WTC11 (cell line): ENCODE results near the gene SCNM1. TPM values are rescaled to one million over a fixed set of nuclear protein-coding genes. Genes with fewer than 3 reads are reported as not detected.
"Not testable (repeated sequence)": the region's sequence is repeated elsewhere in the genome, so short reads cannot be mapped to it uniquely, and the experiment has no call there.

ENCODE experiments used
- ATAC-seq: fragments of 200-7000 bp; cut with Tn5 transposase; 2 replicates; pipeline ENCODE4 v1.10.0; 2021; ENCODE audit warnings: mild to moderate bottlenecking, moderate library complexity
- CTCF ChIA-PET: fragments of 300-600 bp; sonication (Branson Sonifier 250); formaldehyde crosslinking; loops from one replicate; lab custom pipeline; 2021; ENCODE audit warnings: antibody characterized with exemption; lab: Charles Lee
- POLR2A ChIA-PET: fragments of 350-600 bp; sonication (Branson Sonifier 250); formaldehyde crosslinking; loops from one replicate; lab custom pipeline; 2021; ENCODE audit warnings: antibody characterized with exemption; lab: Charles Lee
- DNase-seq: peaks from one replicate; pipeline ENCODE4 v3.0.0; 2021; ENCODE audit warnings: low spot score
- H3K27ac Mint-ChIP-seq: 2 replicates; pipeline ENCODE4 v1.8.0; 2021; ENCODE audit warnings: mixed read lengths
- H3K27me3 Mint-ChIP-seq: 2 replicates; pipeline ENCODE4 v1.8.0; 2021; ENCODE audit warnings: low read depth, mild to moderate bottlenecking, moderate library complexity, mixed read lengths
- H3K36me3 Mint-ChIP-seq: 2 replicates; pipeline ENCODE4 v1.8.0; 2021; ENCODE audit warnings: mixed read lengths
- H3K4me1 Mint-ChIP-seq: 2 replicates; pipeline ENCODE4 v1.8.0; 2022; ENCODE audit warnings: mixed read lengths
- H3K4me3 Mint-ChIP-seq: 2 replicates; pipeline ENCODE4 v1.8.0; 2021; ENCODE audit warnings: mild to moderate bottlenecking, moderate library complexity, mixed read lengths
- H3K9me3 Mint-ChIP-seq: 2 replicates; pipeline ENCODE4 v1.8.0; 2021; ENCODE audit warnings: mixed read lengths
- ATF1 ChIP-seq: sonication (generic); formaldehyde crosslinking; IDR thresholded peaks from 2 replicates; pipeline ENCODE4 v1.8.1; 2023; ENCODE audit warnings: mild to moderate bottlenecking, moderate library complexity, missing genetic modification reagents
- CBFB ChIP-seq: sonication (generic); formaldehyde crosslinking; IDR thresholded peaks from 2 replicates; pipeline ENCODE4 v1.8.1; 2022; ENCODE audit warnings: mild to moderate bottlenecking, low read depth, missing genetic modification reagents
- CREB1 ChIP-seq: sonication (generic); formaldehyde crosslinking; IDR thresholded peaks from 2 replicates; pipeline ENCODE4 v1.8.0; 2023; ENCODE audit warnings: mild to moderate bottlenecking, missing genetic modification reagents
- E2F1 ChIP-seq: sonication (generic); formaldehyde crosslinking; IDR thresholded peaks from 2 replicates; pipeline ENCODE4 v1.8.0; 2022; ENCODE audit warnings: mild to moderate bottlenecking, missing genetic modification reagents
- FOXJ3 ChIP-seq: sonication (generic); formaldehyde crosslinking; IDR thresholded peaks from 2 replicates; pipeline ENCODE4 v1.9.0; 2021; ENCODE audit warnings: missing genetic modification reagents, mild to moderate bottlenecking, borderline replicate concordance
- IRF2 ChIP-seq: sonication (generic); formaldehyde crosslinking; IDR thresholded peaks from 2 replicates; pipeline ENCODE4 v1.8.0; 2022; ENCODE audit warnings: low read depth, missing genetic modification reagents, borderline replicate concordance
- JAZF1 ChIP-seq: fragments of 250-450 bp; sonication (Bioruptor Pico); IDR thresholded peaks from 2 replicates; pipeline ENCODE4 v1.9.0; 2021; ENCODE audit warnings: moderate library complexity, mild to moderate bottlenecking, inconsistent platforms
- MLX ChIP-seq: sonication (generic); formaldehyde crosslinking; IDR thresholded peaks from 2 replicates; pipeline ENCODE4 v1.8.1; 2023; ENCODE audit warnings: mild to moderate bottlenecking, missing genetic modification reagents, moderate library complexity
- NFATC4 ChIP-seq: fragments of 250-450 bp; sonication (Bioruptor Pico); IDR thresholded peaks from 2 replicates; pipeline ENCODE4 v1.9.0; 2021; ENCODE audit warnings: mild to moderate bottlenecking
- NR3C1 ChIP-seq: sonication (generic); formaldehyde crosslinking; conservative IDR thresholded peaks from 2 replicates; pipeline ENCODE4 v1.8.1; 2023; ENCODE audit warnings: low read depth, mild to moderate bottlenecking, missing genetic modification reagents
- SMAD3 ChIP-seq: sonication (generic); formaldehyde crosslinking; IDR thresholded peaks from 2 replicates; pipeline ENCODE4 v1.8.0; 2022; ENCODE audit warnings: missing genetic modification reagents, mild to moderate bottlenecking, borderline replicate concordance
- SP1 ChIP-seq: sonication (generic); formaldehyde crosslinking; conservative IDR thresholded peaks from 2 replicates; pipeline ENCODE4 v1.8.1; 2022; ENCODE audit warnings: missing genetic modification reagents
- TCF7 ChIP-seq: sonication (generic); formaldehyde crosslinking; IDR thresholded peaks from 2 replicates; pipeline ENCODE4 v1.8.0; 2022; ENCODE audit warnings: mild to moderate bottlenecking, low read depth, missing genetic modification reagents, moderate library complexity
- TEAD4 ChIP-seq: sonication (generic); formaldehyde crosslinking; IDR thresholded peaks from 2 replicates; pipeline ENCODE4 v1.8.0; 2022; ENCODE audit warnings: mild to moderate bottlenecking, missing genetic modification reagents
- TP53 ChIP-seq: sonication (generic); formaldehyde crosslinking; IDR thresholded peaks from 2 replicates; pipeline ENCODE4 v1.8.1; 2023; ENCODE audit warnings: mild to moderate bottlenecking, missing genetic modification reagents
- ZNF396 ChIP-seq: fragments of 250-450 bp; sonication (Bioruptor Pico); IDR thresholded peaks from 2 replicates; pipeline ENCODE4 v1.8.0; 2021; ENCODE audit warnings: mild to moderate bottlenecking, moderate library complexity, borderline replicate concordance
- ZNF425 ChIP-seq: fragments of 250-450 bp; sonication (Bioruptor Pico); conservative IDR thresholded peaks from 2 replicates; pipeline ENCODE4 v1.9.0; 2021; ENCODE audit warnings: mild to moderate bottlenecking
- total RNA-seq: library from RNA; stranded (reverse); gene quantifications from 3 replicates; pipeline ENCODE4 v1.2.3, GENCODE V29; 2021
- TF ChIP-seq, protein P1 (sequence below): sonication (generic); formaldehyde crosslinking; IDR thresholded peaks from 2 replicates; pipeline ENCODE4 v1.8.0; 2023; ENCODE audit warnings: mild to moderate bottlenecking, missing genetic modification reagents
- TF ChIP-seq, protein P2 (sequence below): sonication (generic); formaldehyde crosslinking; IDR thresholded peaks from 2 replicates; pipeline ENCODE4 v1.8.0; 2023; ENCODE audit warnings: missing genetic modification reagents
- TF ChIP-seq, protein P3 (sequence below): fragments of 250-450 bp; sonication (Bioruptor Pico); IDR thresholded peaks from 2 replicates; pipeline ENCODE4 v1.9.0; 2021; ENCODE audit warnings: mild to moderate bottlenecking
- TF ChIP-seq, protein P4 (sequence below): fragments of 250-450 bp; sonication (Bioruptor Pico); IDR thresholded peaks from 2 replicates; pipeline ENCODE4 v1.9.0; 2021; ENCODE audit warnings: mild to moderate bottlenecking

Gene SCNM1
- total RNA-seq, 1 experiment from 2014 or later = 45.3 TPM

GRCh38 chr1:151193304-151193703 is 27.4 kb downstream of the SCNM1 start (continued):
- TF ChIP-seq ZNF425 (CRISPR knock-in tag) (no peak), ZNF396 (CRISPR knock-in tag) (no peak)
- TF ChIP-seq, protein P1, sequence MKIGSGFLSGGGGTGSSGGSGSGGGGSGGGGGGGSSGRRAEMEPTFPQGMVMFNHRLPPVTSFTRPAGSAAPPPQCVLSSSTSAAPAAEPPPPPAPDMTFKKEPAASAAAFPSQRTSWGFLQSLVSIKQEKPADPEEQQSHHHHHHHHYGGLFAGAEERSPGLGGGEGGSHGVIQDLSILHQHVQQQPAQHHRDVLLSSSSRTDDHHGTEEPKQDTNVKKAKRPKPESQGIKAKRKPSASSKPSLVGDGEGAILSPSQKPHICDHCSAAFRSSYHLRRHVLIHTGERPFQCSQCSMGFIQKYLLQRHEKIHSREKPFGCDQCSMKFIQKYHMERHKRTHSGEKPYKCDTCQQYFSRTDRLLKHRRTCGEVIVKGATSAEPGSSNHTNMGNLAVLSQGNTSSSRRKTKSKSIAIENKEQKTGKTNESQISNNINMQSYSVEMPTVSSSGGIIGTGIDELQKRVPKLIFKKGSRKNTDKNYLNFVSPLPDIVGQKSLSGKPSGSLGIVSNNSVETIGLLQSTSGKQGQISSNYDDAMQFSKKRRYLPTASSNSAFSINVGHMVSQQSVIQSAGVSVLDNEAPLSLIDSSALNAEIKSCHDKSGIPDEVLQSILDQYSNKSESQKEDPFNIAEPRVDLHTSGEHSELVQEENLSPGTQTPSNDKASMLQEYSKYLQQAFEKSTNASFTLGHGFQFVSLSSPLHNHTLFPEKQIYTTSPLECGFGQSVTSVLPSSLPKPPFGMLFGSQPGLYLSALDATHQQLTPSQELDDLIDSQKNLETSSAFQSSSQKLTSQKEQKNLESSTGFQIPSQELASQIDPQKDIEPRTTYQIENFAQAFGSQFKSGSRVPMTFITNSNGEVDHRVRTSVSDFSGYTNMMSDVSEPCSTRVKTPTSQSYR (CRISPR knock-in tag) = no peak

- Mint-ChIP-seq H3K27ac (peak overlapping the region; percentile 19; the same call in 1 of the 2 replicates), H3K27me3 (no peaks in the 10 kb centered on the region; the same call in 1 of the 2 replicates), H3K4me1 (peaks cover 13% of the 10 kb centered on the region), H3K9me3 (no peaks in the 10 kb centered on the region), H3K4me3 (no peak overlapping the region), H3K36me3 (peaks cover under 1% of the 10 kb centered on the region; the same call in 1 of the 2 replicates)
- ChIA-PET POLR2A (no interaction called here), CTCF (interaction anchor here (0.7 to 1.1 kb wide), 2 partner anchors 29 to 58 kb away, joined by 3 read pairs; no protein-coding TSS in a partner anchor)
- TF ChIP-seq CREB1 (CRISPR knock-in tag) (no peak), ATF1 (CRISPR knock-in tag) (no peak), NFATC4 (CRISPR knock-in tag) (no peak), TEAD4 (CRISPR knock-in tag) (no peak), MLX (no peak), IRF2 (no peak), TCF7 (CRISPR knock-in tag) (no peak), JAZF1 (CRISPR knock-in tag) (no peak), SP1 (CRISPR knock-in tag) (no peak), NR3C1 (no peak), TP53 (CRISPR knock-in tag) (no peak), SMAD3 (no peak), FOXJ3 (CRISPR knock-in tag) (no peak), CBFB (no peak), E2F1 (CRISPR knock-in tag) (no peak)
- TF ChIP-seq, protein P2, sequence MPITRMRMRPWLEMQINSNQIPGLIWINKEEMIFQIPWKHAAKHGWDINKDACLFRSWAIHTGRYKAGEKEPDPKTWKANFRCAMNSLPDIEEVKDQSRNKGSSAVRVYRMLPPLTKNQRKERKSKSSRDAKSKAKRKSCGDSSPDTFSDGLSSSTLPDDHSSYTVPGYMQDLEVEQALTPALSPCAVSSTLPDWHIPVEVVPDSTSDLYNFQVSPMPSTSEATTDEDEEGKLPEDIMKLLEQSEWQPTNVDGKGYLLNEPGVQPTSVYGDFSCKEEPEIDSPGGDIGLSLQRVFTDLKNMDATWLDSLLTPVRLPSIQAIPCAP (CRISPR knock-in tag) = no peak
- TF ChIP-seq, protein P3, sequence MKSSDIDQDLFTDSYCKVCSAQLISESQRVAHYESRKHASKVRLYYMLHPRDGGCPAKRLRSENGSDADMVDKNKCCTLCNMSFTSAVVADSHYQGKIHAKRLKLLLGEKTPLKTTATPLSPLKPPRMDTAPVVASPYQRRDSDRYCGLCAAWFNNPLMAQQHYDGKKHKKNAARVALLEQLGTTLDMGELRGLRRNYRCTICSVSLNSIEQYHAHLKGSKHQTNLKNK (CRISPR knock-in tag) = no peak
- TF ChIP-seq, protein P4, sequence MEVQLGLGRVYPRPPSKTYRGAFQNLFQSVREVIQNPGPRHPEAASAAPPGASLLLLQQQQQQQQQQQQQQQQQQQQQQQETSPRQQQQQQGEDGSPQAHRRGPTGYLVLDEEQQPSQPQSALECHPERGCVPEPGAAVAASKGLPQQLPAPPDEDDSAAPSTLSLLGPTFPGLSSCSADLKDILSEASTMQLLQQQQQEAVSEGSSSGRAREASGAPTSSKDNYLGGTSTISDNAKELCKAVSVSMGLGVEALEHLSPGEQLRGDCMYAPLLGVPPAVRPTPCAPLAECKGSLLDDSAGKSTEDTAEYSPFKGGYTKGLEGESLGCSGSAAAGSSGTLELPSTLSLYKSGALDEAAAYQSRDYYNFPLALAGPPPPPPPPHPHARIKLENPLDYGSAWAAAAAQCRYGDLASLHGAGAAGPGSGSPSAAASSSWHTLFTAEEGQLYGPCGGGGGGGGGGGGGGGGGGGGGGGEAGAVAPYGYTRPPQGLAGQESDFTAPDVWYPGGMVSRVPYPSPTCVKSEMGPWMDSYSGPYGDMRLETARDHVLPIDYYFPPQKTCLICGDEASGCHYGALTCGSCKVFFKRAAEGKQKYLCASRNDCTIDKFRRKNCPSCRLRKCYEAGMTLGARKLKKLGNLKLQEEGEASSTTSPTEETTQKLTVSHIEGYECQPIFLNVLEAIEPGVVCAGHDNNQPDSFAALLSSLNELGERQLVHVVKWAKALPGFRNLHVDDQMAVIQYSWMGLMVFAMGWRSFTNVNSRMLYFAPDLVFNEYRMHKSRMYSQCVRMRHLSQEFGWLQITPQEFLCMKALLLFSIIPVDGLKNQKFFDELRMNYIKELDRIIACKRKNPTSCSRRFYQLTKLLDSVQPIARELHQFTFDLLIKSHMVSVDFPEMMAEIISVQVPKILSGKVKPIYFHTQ = no peak
- no peak for ATAC-seq
- DNase-seq = no peak
These were observed 27.9 kb downstream of the SCNM1 start for GRCh38 chr1:151193856-151194255.

- H3K27me3 Mint-ChIP-seq = not testable (repeated sequence)
These were observed 29.1 kb downstream of the SCNM1 start for GRCh38 chr1:151194894-151195594.

More at GRCh38 chr1:151194894-151195594, 29.1 kb downstream of the SCNM1 start:
- CTCF ChIA-PET = interaction anchor here (0.7 kb wide), 1 partner anchor 56 kb away, joined by 5 read pairs; no protein-coding TSS in a partner anchor
- H3K4me1 Mint-ChIP-seq = peaks cover 18% of the 10 kb centered on the region
- H3K9me3 Mint-ChIP-seq, ATAC-seq, POLR2A ChIA-PET, H3K27ac Mint-ChIP-seq, DNase-seq, H3K4me3 Mint-ChIP-seq, H3K36me3 Mint-ChIP-seq: not testable (repeated sequence)
